Dermis microvascular lymphatic vessel endothelial cell (primary cell): ENCODE results near the gene RBM34. TPM values are rescaled to one million over a fixed set of nuclear protein-coding genes. Genes with fewer than 3 reads are reported as not detected.

Experiments used
- DNase-seq, 2 donors: peaks; one replicate each; pipeline versions ENCODE4 v3.0.0 to v3.0.0-alpha.2; 2010; ENCODE audit warnings: low read depth in 2 of 2
- total RNA-seq: library from RNA; depleted of rRNA; stranded (reverse); fragments of >200 nt; gene quantifications from 2 replicates; pipeline ENCODE4 v1.2.1, GENCODE V29; 2014

Gene RBM34
- total RNA-seq, 1 donor from 2014 or later = 32.3 TPM

- no peak for DNase-seq
Measured at GRCh38 chr1:235156265-235156664, 4.8 kb downstream of the RBM34 start.

- DNase-seq = no peak
Measured at GRCh38 chr1:235152235-235152634, 8.8 kb downstream of the RBM34 start.

GRCh38 chr1:235151033-235151432, 10.0 kb downstream of the RBM34 start:
- no peak for DNase-seq

- DNase-seq = no peak
Measured at GRCh38 chr1:235149824-235150223, 11.2 kb downstream of the RBM34 start.

GRCh38 chr1:235147269-235147668, 13.8 kb downstream of the RBM34 start:
- DNase-seq = no peak

- no peak for DNase-seq
Measured at GRCh38 chr1:235145639-235146038, 15.4 kb downstream of the RBM34 start.

GRCh38 chr1:235142991-235143390, 18.1 kb downstream of the RBM34 start:
- DNase-seq = no peak

GRCh38 chr1:235139315-235139714, 21.7 kb downstream of the RBM34 start:
- DNase-seq = no peak

- no peak for DNase-seq
Measured at GRCh38 chr1:235138821-235139220, 22.2 kb downstream of the RBM34 start.

GRCh38 chr1:235136111-235136510, 24.9 kb downstream of the RBM34 start:
- DNase-seq = peak in 1 of 2 donors; percentile 10

GRCh38 chr1:235134171-235134570, 26.9 kb downstream of the RBM34 start:
- no peak for DNase-seq

- DNase-seq = no peak
Measured at GRCh38 chr1:235133086-235133485, 28.0 kb downstream of the RBM34 start.

- no peak for DNase-seq
Measured at GRCh38 chr1:235131961-235132360, 29.1 kb downstream of the RBM34 start.

- DNase-seq = no peak
Measured at GRCh38 chr1:235130766-235131270, 30.2 kb downstream of the RBM34 start.

- DNase-seq = no peak
Measured at GRCh38 chr1:235129774-235130570, 31.1 kb downstream of the RBM34 start.

- DNase-seq = peak; percentile 97 to 98
Measured at GRCh38 chr1:235128456-235129328, 32.4 kb downstream of the RBM34 start, which contains the start of gene TOMM20. Gene TOMM20 (minus strand): TSS chr1:235128837. CDS start chr1:235128715, 122 bp downstream.

GRCh38 chr1:235127732-235128455, 33.2 kb downstream of the RBM34 start:
- no peak for DNase-seq

GRCh38 chr1:235127203-235127602, 33.8 kb downstream of the RBM34 start:
- DNase-seq = peak in 1 of 2 donors; percentile 11

- DNase-seq = no peak
Measured at GRCh38 chr1:235124665-235125064, 36.4 kb downstream of the RBM34 start.

GRCh38 chr1:235124111-235124510, 36.9 kb downstream of the RBM34 start:
- DNase-seq = no peak

- no peak for DNase-seq
Measured at GRCh38 chr1:235122348-235122747, 38.7 kb downstream of the RBM34 start.
